Measurements from ENCODE around the gene ABCF1. TPM values are rescaled to one million over a fixed set of nuclear protein-coding genes. Genes with fewer than 3 reads are reported as not detected.

ABCF1 gene
- total RNA-seq, 1 experiment from 2014 or later, result 26.1 TPM

- peak; percentile 32 for DNase-seq
- Histone ChIP-seq H3K9me3 (no peaks in the 10 kb centered on the region), H3K36me3 (peaks cover 48% of the 10 kb centered on the region), H3K4me3 (no peak overlapping the region), H3K27me3 (no peaks in the 10 kb centered on the region)
Observed at GRCh38 chr6:30612687-30613248, 41.5 kb downstream of the ABCF1 start.

DNA sequence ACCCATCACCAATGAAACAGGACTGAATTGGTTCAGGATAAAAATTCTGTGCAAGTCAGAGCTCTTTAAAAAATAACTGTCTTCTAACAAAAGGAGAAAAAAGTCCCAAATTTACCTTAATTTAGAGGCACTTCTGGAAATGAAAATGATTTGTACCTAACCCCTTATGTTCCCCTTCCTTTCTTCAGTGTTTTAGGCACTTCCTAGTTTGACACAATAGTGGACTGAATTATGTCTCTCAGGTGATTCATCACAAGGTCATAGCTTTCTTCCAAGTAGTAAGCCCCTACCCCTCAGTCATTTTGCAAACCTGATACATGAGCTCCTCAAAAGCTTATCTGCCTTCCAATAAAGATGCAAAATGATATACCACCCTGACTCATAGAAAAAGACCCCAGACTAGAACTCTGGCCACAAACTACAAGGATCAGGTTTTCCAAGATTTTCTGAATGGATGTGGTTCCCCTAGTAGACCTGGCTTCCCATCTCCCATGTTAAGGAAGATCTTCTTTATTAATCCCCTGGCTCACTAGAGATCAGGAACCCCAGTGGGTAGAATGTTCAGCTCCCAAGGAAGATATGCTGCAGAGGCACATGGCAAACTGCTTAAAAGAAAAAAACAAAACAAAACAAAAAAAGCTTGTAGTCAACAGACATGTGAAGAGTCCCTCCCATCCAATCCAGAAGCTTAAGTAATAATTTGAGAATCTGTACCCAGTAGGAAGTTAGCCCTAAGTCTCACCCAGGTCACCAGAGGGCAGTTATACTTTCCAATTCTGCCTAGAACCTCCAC, 42.2 kb downstream of the ABCF1 start:
- Histone ChIP-seq H3K9me3 (no peaks in the 10 kb centered on the region), H3K27me3 (no peaks in the 10 kb centered on the region), H3K36me3 (peaks cover 49% of the 10 kb centered on the region), H3K4me3 (no peak overlapping the region)
- no peak for DNase-seq

DNA sequence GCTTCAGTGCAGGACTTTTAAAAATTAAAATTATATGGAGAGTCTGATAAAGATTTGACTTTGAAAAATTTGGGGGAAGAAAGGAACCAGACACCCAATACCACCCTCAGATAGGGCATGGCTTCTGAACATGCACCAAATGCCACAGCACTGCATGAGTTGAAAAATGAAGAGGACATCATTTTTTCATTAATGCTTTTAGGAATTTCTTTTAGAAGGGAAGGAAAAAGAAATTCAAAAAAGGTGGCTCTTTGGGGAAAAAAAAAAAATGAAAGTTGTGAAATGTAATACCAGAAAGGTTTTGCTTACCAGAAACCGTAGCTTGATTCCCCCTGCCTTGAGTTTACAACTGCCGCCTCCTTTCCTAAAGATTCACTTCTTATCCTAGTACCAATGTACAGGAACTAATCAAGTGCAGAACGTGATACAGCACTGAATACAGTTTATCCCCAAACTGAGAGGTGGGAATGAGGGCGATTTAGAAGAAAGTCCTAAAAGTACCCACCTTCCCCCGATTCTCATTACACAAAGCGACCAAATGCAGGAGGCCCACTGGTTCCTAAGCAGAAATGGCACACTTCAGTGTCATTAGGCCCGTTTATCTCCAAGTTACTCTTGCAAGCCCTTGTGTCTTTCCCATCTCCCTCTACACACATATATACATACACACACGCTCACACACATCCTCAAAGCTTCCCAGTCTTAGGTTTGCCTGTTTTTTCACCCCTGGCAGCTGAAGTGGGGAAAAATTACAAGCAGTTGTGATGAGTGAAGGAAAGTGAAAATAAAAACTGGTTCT, 43.0 kb downstream of the ABCF1 start:
- no peak for DNase-seq
- peaks cover 49% of the 10 kb centered on the region for H3K36me3 ChIP-seq
- peak overlapping the region; percentile 88 for H3K4me3 ChIP-seq
- no peaks in the 10 kb centered on the region for H3K9me3 ChIP-seq
- H3K27me3 ChIP-seq, result no peaks in the 10 kb centered on the region

DNA sequence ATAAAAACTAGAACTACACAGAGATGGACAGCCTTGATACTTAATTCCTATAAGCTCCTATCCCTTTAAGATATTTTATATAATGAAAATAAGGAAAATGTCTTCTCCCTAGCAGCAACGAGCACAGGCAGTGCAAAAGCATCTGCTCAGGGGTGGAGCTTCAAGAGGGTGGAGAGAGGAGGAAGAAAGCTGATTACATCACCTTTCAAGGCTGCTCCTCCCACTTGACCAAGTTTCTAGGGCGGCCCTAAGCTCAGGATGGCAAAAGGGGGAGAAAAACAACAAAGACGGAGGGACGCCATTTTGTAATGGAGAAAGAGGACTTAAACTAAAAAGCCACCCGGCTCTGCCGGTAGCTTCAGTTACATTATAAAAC, 43.6 kb downstream of the ABCF1 start:
- Histone ChIP-seq H3K4me3 (peak overlapping the region; percentile 88), H3K36me3 (peaks cover 50% of the 10 kb centered on the region), H3K27me3 (no peaks in the 10 kb centered on the region), H3K9me3 (no peaks in the 10 kb centered on the region)
- peak; percentile 75 for DNase-seq

DNA sequence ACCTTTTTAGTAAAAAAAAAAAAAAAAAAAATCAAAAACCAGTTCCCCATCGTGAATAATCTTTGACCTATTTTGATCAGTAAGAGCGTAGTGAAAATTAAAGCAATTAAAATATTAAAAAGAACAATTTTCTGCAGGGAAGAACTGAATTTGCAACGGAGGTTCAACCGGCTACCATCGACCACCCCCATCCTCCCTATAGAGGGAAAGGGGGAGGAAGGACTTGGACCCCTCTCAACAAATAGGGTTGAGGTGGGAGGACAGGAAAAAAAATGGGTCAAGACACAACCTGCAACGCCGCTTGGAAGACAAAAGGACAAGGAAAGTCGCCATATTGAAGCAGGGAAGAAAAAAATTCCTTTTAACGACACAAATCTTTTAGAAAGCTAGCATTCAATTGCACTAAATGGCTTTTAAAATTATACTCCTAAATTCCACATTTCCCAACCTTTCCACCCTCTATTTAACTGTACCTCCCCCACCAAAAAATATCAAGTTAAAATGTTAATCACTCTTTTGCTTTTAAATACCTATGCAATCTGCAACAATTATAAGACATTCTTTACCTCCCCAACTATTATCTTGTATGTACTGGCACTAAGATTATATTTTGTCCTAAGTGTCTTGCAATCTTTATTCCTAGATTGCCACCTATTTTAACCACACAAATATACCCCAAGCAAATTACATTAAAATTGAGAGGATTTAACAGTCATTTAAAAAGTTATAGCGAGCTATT, 44.1 kb downstream of the ABCF1 start:
- Histone ChIP-seq H3K27me3 (no peaks in the 10 kb centered on the region), H3K9me3 (no peaks in the 10 kb centered on the region), H3K4me3 (peak overlapping the region; percentile 88), H3K36me3 (peaks cover 47% of the 10 kb centered on the region)
- DNase-seq, result peak; percentile 37

GRCh38 chr6:30615958-30616810, 44.9 kb downstream of the ABCF1 start:
- Histone ChIP-seq H3K9me3 (no peaks in the 10 kb centered on the region), H3K36me3 (peaks cover 51% of the 10 kb centered on the region), H3K4me3 (peak overlapping the region; percentile 88), H3K27me3 (no peaks in the 10 kb centered on the region)
- no peak for DNase-seq

DNA sequence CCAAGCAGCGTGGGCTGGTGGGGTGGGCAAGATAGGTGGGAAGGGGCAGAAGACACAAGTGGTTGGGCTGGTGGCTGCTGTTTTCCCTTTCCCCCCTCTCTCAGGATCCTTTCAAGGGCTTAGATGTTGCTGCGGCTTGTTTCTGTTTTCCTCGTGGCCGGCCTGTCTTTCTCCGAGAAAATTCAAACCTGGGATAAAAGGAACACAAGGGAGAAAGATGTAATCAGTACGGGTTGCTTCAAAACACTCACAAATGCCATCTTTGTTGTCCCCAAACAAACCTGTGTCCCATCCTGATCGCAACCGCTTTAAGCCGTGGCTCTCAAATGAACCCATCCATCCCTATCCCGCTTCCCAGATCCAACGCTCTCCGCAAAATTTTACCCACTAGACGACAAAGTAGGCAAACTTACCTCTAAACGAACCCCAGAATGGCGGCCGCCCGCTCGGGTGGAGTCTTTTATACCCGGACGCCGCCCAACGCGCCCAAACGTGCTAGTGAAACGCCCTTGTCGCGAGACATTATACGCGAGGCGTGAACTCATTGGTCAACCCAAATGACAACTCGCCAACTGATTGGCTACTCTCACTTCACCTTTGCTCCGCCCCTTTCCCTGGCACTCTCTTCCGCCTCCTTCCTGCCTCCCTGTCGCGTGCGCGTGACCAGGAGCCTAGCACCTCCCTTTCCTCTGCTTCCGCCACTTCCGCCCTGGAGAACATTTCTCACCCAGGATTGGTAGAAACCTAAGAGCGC, 45.7 kb downstream of the ABCF1 start, which contains the start of gene PPP1R10:
Gene PPP1R10 (minus strand): TSS at position 433 of the 754 bp plus-strand sequence. CDS start 7,299 bp downstream, outside the sequence.
- peak; percentile 97 for DNase-seq
- H3K4me3 ChIP-seq, result peak within 1 kb of the TSS; percentile 88
- H3K9me3 ChIP-seq, result no peaks in the 10 kb centered on the region
- H3K27me3 ChIP-seq, result no peaks in the 10 kb centered on the region
- peaks cover 54% of the 10 kb centered on the region for H3K36me3 ChIP-seq

DNA sequence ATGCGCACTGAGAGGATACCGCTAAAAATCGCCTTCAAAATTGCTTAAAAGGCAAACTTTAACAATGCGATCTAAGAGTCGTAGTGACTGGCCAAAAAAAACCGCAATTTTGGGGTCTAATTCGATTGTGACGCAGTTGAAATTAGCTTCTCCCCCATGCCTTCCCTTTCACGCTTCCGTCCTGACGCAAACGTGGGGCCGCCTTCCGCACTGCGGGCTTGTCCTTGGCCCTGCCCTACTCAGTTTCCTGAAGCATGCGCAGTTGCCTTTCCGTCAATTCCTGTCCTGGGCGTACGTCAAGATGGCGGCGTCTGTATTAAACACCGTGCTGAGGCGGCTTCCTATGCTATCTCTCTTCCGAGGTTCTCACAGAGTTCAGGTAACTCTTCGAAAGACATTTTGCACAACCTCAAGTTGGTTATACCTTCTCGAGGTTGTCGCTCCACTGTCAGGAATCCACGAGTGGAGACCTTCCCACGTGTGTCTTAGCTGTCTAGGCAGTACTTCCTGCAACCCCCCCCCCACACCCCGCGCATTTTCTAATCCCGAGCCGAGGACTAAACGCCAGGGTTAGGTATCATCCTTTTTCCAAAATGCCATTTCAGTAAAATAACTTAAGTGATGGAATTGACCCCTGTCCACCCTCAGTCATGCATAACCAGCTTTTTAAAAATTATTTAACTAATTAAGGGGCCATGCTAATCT, 46.5 kb downstream of the ABCF1 start, which contains the start of gene MRPS18B:
Gene MRPS18B (plus strand): TSS at position 276 of the 705 bp plus-strand sequence. CDS start 26 bp downstream, at position 302.
- H3K36me3 ChIP-seq, result peaks cover 54% of the 10 kb centered on the region
- no peaks in the 10 kb centered on the region for H3K9me3 ChIP-seq
- H3K27me3 ChIP-seq, result no peaks in the 10 kb centered on the region
- DNase-seq, result peak; percentile 93
- peak within 1 kb of the TSS; percentile 88 for H3K4me3 ChIP-seq

GRCh38 chr6:30618270-30618797, 47.1 kb downstream of the ABCF1 start:
- Histone ChIP-seq H3K27me3 (no peaks in the 10 kb centered on the region), H3K9me3 (no peaks in the 10 kb centered on the region), H3K36me3 (peaks cover 56% of the 10 kb centered on the region), H3K4me3 (peak overlapping the region; percentile 88)
- no peak for DNase-seq

- Histone ChIP-seq H3K27me3 (no peaks in the 10 kb centered on the region), H3K9me3 (no peaks in the 10 kb centered on the region), H3K4me3 (no peak overlapping the region), H3K36me3 (peaks cover 54% of the 10 kb centered on the region)
- no peak for DNase-seq
Observed at GRCh38 chr6:30619561-30619960, 48.3 kb downstream of the ABCF1 start.

GRCh38 chr6:30625511-30625910, 54.3 kb downstream of the ABCF1 start:
- Histone ChIP-seq H3K27me3 (no peaks in the 10 kb centered on the region), H3K4me3 (no peak overlapping the region), H3K9me3 (no peaks in the 10 kb centered on the region), H3K36me3 (peaks cover 30% of the 10 kb centered on the region)
- DNase-seq, result no peak

DNA sequence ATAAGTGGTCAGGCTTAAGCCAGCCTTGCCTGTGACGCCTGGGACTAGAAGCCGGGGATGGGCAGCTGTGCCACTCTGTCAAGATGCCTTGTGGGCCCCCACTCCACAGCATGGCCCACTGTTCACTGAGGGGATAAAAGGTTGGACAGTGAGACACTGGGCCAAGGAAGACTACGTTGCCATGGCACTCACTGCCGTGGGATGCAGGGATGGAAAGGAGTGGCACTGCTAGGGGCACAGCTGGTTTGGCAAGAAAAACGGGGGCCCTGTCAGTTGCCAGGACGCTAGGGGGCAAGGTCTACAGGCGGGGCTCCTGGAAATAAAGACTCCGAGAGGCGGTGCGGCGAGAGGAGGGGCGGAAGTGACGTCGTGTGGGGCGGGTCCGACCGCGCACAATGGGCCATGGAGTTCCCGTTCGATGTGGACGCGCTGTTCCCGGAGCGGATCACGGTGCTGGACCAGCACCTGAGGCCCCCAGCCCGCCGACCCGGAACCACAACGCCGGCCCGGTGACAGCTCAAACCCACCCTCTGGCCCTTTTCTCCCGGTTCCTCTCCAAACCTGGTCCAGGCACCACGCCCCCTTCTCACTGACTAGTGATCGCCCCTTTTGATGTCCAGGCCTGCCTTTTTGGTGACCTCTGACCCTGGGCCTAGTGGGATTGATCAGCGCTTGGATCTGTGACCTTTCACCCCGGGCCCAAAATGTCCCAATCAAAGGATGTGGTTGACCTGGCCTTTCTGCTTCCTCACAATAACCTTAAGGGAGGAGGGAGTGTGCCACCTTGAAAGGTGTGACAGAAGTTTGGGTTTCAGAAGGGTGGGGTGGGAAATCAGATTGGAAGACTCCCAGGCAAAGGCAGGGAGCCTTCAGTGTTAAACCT, 55.5 kb downstream of the ABCF1 start, which contains the start of gene ATAT1:
Gene ATAT1 (plus strand): TSS at position 391 of the 883 bp plus-strand sequence.
- peak; percentile 82 for DNase-seq
- no peaks in the 10 kb centered on the region for H3K9me3 ChIP-seq
- H3K36me3 ChIP-seq, result peaks cover 18% of the 10 kb centered on the region
- peak within 1 kb of the TSS; percentile 58 for H3K4me3 ChIP-seq
- no peaks in the 10 kb centered on the region for H3K27me3 ChIP-seq

DNA sequence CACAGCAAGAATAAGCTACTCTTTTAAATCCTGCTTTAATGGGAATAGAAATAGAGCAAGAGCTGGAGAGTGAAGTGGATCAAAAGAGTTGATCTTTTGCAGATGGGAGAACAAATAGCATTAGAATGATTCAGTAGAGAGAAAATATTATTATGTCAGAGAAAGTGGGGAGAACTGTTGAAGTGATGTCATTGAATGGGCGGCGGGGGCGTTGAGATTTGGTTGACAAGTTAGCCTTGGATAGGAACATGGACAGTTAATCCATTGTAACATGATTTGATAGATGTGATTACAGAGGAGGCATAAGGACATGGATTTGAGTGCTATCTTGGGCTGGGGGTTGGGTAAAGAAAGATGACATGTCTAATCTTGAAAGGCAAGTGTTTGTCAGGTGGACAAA, 64.6 kb downstream of the ABCF1 start:
- Histone ChIP-seq H3K27me3 (no peaks in the 10 kb centered on the region), H3K4me3 (no peak overlapping the region), H3K9me3 (no peaks in the 10 kb centered on the region), H3K36me3 (no peaks in the 10 kb centered on the region)
- DNase-seq, result no peak

All from MG63 (cell line).